ENCODE measurements around the gene HOXC5. TPM values are rescaled to one million over a fixed set of nuclear protein-coding genes. Genes with fewer than 3 reads are reported as not detected.

The HOXC5 gene
- 0.74 and 1.5 TPM in 2 replicates for total RNA-seq

DNA sequence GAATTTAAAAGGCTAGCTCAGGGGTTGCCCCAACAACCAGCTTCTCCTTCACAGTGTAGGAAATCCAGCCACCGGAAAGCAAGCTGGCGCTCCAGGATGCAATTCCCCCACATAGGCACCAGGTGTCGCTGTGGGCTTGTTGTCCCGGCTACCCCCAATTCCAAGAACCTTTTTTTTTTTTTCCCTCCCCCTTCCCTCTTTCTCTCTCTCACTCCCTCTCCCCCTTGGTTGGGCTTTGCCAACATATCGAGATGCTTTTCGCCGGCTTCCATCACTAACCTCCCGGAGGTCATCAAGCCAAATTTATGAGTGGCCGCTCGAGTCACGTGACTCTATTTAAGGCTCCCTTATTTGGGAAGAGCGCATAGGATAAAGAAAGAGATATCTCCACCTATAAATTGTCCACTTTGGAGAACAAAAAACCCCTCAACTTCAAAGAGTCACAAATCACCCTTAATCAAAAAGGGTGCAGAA, at the start of gene HOXC5:
HOXC5 (plus strand) TSS at position 424 of the 474 bp plus-strand sequence. CDS start 73 bp downstream, outside the sequence.

GRCh38 chr12:53984901-53985691, 47.8 kb upstream of the HOXC5 start, which contains the start of gene HOXC10:
Gene HOXC10 (plus strand): TSS chr12:53985146. CDS start chr12:53985260, 114 bp downstream.

GRCh38 chr12:54000116-54001114, 32.4 kb upstream of the HOXC5 start, which contains the start of gene HOXC9:
Gene HOXC9 (plus strand): TSS chr12:54000161. CDS start chr12:54000189, 28 bp downstream.

DNA sequence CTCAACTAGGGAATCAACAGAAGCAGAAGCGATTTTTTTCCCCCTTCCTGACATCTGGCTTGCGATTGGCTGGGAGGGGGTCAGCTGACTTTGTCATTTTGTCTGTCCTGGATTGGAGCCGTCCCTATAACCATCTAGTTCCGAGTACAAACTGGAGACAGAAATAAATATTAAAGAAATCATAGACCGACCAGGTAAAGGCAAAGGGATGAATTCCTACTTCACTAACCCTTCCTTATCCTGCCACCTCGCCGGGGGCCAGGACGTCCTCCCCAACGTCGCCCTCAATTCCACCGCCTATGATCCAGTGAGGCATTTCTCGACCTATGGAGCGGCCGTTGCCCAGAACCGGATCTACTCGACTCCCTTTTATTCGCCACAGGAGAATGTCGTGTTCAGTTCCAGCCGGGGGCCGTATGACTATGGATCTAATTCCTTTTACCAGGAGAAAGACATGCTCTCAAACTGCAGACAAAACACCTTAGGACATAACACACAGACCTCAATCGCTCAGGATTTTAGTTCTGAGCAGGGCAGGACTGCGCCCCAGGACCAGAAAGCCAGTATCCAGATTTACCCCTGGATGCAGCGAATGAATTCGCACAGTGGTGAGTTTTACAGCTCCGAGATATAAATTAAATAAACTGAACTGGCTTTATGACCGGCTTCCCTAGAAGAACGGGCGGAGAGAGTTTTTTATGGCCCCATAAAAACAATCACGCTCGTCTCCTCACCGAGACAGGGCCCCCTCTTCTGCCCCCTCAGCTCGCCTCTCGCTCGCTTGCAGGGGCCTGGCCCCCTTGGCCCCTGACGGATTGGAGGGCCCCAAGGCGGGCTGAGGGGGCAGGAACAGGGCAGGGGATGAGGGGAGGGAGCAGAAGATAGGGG, 4.3 kb upstream of the HOXC5 start, which contains the start of gene HOXC6:
HOXC6 (plus strand) TSS at position 127 of the 888 bp plus-strand sequence; CDS start at position 209, 82 bp downstream.

DNA sequence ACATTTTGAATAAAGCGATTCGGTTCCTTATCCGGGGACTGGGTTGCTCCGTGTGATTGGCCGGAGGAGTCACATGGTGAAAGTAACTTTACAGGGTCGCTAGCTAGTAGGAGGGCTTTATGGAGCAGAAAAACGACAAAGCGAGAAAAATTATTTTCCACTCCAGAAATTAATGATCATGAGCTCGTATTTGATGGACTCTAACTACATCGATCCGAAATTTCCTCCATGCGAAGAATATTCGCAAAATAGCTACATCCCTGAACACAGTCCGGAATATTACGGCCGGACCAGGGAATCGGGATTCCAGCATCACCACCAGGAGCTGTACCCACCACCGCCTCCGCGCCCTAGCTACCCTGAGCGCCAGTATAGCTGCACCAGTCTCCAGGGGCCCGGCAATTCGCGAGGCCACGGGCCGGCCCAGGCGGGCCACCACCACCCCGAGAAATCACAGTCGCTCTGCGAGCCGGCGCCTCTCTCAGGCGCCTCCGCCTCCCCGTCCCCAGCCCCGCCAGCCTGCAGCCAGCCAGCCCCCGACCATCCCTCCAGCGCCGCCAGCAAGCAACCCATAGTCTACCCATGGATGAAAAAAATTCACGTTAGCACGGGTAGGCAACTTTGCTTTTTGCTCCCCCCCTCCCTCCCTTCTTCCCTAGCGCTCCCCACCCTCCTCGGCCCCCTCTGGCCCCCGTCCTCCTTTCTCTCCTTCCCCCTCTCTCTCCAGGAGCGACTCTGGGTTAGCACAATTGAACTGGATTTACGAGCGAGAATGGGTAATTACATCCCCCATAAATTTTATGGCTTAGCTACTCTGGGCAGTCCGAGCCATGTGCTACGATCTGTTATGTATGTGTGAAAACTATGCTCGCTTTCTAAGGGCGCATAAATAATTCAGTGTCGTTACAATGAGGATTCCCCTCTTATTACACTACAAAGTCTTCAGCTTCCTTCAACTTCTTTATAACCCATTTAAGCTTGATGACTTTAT, 21.2 kb downstream of the HOXC5 start, which contains the start of gene HOXC4:
HOXC4 (plus strand) TSS at position 85 of the 991 bp plus-strand sequence; CDS start at position 173, 88 bp downstream.

Other genes with a start within 250 kb of the HOXC5 start
- gene HOXC13, start 94.2 kb upstream of the HOXC5 start, total RNA-seq, result under 0.01 TPM in 1 of 2 replicates, not detected in the other
- gene HOXC12, start 78.1 kb upstream of the HOXC5 start, total RNA-seq, result not detected in 2 replicates
- not detected in 2 replicates for gene HOXC11, start 59.9 kb upstream of the HOXC5 start, total RNA-seq
- gene HOTAIR, start 58.1 kb upstream of the HOXC5 start, total RNA-seq, result not detected in 2 replicates
- not detected in 2 replicates for gene HOXC10, start 47.9 kb upstream of the HOXC5 start, total RNA-seq
- gene HOXC9, start 32.9 kb upstream of the HOXC5 start, total RNA-seq, result 0.15 TPM in 1 of 2 replicates, not detected in the other
- under 0.01 TPM in 2 replicates for gene HOXC8, start 24.1 kb upstream of the HOXC5 start, total RNA-seq
- 0.17 and 0.89 TPM in 2 replicates for gene HOXC6, start 4.6 kb upstream of the HOXC5 start, total RNA-seq
- gene HOXC4, start 20.8 kb downstream of the HOXC5 start, total RNA-seq, result 1.6 and 2.0 TPM in 2 replicates
- 45.9 and 50.4 TPM in 2 replicates for gene SMUG1, start 155.9 kb downstream of the HOXC5 start, total RNA-seq
- gene CBX5, start 247.1 kb downstream of the HOXC5 start, total RNA-seq, result 41.2 and 46.2 TPM in 2 replicates
- 1,097 and 1,104 TPM in 2 replicates for gene HNRNPA1, start 247.7 kb downstream of the HOXC5 start, total RNA-seq